ENCODE results near the gene IL1RAPL1.

IL1RAPL1 gene

DNA sequence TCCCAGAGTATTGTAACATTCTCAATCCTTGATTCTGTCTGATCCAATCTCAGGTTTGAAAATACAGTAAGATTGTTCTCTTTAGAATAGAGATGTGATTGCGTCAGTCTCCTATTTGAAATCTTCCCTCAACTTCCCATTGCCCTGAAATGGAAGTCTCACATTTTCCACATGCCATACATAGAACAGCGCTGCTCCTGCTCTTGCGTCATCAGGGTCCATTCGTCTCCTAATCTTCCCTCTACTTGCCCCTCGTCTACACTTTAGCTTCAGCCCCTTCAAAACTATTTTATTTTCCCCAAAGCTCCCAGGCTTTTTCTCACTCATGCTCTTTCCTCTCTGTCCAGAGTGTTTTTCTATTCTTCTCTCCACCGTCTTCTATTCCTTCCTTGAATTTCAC, 1326.4 kb downstream of the IL1RAPL1 start:
- TF ChIP-seq, protein P1, sequence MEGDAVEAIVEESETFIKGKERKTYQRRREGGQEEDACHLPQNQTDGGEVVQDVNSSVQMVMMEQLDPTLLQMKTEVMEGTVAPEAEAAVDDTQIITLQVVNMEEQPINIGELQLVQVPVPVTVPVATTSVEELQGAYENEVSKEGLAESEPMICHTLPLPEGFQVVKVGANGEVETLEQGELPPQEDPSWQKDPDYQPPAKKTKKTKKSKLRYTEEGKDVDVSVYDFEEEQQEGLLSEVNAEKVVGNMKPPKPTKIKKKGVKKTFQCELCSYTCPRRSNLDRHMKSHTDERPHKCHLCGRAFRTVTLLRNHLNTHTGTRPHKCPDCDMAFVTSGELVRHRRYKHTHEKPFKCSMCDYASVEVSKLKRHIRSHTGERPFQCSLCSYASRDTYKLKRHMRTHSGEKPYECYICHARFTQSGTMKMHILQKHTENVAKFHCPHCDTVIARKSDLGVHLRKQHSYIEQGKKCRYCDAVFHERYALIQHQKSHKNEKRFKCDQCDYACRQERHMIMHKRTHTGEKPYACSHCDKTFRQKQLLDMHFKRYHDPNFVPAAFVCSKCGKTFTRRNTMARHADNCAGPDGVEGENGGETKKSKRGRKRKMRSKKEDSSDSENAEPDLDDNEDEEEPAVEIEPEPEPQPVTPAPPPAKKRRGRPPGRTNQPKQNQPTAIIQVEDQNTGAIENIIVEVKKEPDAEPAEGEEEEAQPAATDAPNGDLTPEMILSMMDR (IDR thresholded peaks at IDR 0.05; ENCODE audit: low read depth, low read length) = no peak
- TF ChIP-seq, protein P2, sequence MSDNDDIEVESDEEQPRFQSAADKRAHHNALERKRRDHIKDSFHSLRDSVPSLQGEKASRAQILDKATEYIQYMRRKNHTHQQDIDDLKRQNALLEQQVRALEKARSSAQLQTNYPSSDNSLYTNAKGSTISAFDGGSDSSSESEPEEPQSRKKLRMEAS (IDR thresholded peaks at IDR 0.05; ENCODE audit: low read depth, low read length) = no peak
- TF ChIP-seq MYC (IDR thresholded peaks at IDR 0.05; ENCODE audit: low read depth, low read length) (no peak), POLR2A (IDR thresholded peaks at IDR 0.05; ENCODE audit: extremely low read depth, insufficient read length) (no peak)
- no peak for DNase-seq (ENCODE audit: low read depth)
- no peak overlapping the region for H3K4me3 ChIP-seq (ENCODE audit: low read depth, low read length)

DNA sequence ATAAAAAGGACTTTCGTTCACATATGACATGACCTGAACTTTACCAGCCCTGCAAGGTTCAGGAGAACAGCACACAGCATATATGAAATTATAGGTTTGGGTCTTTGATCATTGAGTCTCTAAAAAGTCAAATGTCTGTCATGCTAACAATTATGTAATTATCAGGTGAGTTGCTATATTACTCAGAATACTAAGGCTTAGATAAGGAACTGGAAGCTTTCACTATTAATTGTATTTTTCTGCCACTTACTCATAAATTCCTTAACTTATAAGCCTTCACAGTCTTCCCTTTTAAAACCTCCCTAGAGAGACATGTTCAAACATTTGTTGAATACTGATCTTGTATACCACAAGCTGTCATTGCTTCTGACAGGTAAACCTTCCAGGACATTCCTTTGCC, 1335.4 kb downstream of the IL1RAPL1 start:
- H3K4me3 ChIP-seq (ENCODE audit: low read depth, low read length) = no peak overlapping the region
- no peak for TF ChIP-seq MYC (IDR thresholded peaks at IDR 0.05; ENCODE audit: low read depth, low read length)
- TF ChIP-seq POLR2A (IDR thresholded peaks at IDR 0.05; ENCODE audit: extremely low read depth, insufficient read length) = no peak
- TF ChIP-seq, protein P1 (IDR thresholded peaks at IDR 0.05; ENCODE audit: low read depth, low read length) = no peak
- TF ChIP-seq, protein P2 (IDR thresholded peaks at IDR 0.05; ENCODE audit: low read depth, low read length) = no peak
- DNase-seq (ENCODE audit: low read depth) = no peak

DNA sequence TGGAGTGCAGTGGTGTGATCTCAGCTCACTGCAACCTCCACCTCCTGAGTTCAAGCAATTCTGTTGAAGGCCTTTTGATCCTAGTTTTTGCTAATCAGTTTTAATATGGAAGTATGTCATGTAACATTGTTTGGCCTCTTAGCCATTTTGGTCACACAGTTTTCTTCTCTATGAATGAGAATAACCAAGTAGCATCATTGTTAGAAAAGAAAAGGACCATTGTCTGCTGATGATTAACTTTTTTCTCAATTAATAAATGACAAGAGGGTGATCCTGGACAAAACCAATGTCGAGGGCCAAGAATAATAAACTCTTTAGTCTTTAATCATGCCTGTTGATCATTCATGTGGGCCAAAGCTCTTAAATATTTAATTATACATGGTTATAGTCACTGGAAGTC, 1338.8 kb downstream of the IL1RAPL1 start:
- H3K4me3 ChIP-seq (ENCODE audit: low read depth, low read length) = no peak overlapping the region
- DNase-seq (ENCODE audit: low read depth) = no peak
- TF ChIP-seq, protein P1 (IDR thresholded peaks at IDR 0.05; ENCODE audit: low read depth, low read length) = no peak
- no peak for TF ChIP-seq MYC (IDR thresholded peaks at IDR 0.05; ENCODE audit: low read depth, low read length)
- TF ChIP-seq, protein P2 (IDR thresholded peaks at IDR 0.05; ENCODE audit: low read depth, low read length) = no peak
- TF ChIP-seq POLR2A (IDR thresholded peaks at IDR 0.05; ENCODE audit: extremely low read depth, insufficient read length) = no peak

DNA sequence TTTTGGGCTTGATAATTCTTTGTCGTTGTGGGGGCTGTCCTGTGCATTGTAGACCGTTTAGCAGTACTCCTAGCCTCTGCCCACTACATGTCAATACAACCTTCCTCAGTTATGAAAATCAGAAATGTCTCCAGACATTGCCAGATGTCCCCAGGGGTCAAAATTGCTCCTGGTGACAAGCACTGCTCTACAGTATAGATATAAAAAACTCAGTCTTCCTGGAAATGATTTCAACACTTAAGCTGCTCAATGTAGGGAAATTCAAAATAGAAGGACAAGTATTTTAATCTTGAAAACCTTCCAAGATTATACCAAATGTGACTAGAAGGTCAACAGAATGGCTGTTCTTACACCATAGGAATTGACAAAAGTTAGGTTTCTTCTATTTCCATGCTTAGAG, 1339.4 kb downstream of the IL1RAPL1 start:
- TF ChIP-seq POLR2A (IDR thresholded peaks at IDR 0.05; ENCODE audit: extremely low read depth, insufficient read length) (no peak), MYC (IDR thresholded peaks at IDR 0.05; ENCODE audit: low read depth, low read length) (no peak)
- TF ChIP-seq, protein P1 (IDR thresholded peaks at IDR 0.05; ENCODE audit: low read depth, low read length) = no peak
- TF ChIP-seq, protein P2 (IDR thresholded peaks at IDR 0.05; ENCODE audit: low read depth, low read length) = no peak
- no peak overlapping the region for H3K4me3 ChIP-seq (ENCODE audit: low read depth, low read length)
- no peak for DNase-seq (ENCODE audit: low read depth)

DNA sequence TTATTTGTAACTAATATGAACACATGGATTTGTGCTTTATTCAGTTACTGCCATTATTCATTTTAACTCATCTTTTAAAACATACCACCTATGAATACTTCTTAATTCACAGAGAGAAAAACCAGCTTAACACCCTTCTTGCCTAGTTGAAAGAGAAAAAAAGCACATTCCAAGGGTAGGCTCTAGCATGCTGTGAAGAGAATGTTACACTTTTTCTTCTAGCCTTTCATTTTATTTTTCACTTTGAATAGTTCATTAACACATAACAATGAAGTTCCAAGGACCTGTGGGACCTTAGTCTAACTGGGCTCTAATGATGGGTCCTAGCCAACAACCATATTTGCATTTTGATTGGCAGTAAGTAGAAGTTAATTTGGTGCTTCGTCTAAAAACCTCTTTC, 1348.2 kb downstream of the IL1RAPL1 start:
- TF ChIP-seq POLR2A (IDR thresholded peaks at IDR 0.05; ENCODE audit: extremely low read depth, insufficient read length) (no peak), MYC (IDR thresholded peaks at IDR 0.05; ENCODE audit: low read depth, low read length) (no peak)
- TF ChIP-seq, protein P1 (IDR thresholded peaks at IDR 0.05; ENCODE audit: low read depth, low read length) = no peak
- TF ChIP-seq, protein P2 (IDR thresholded peaks at IDR 0.05; ENCODE audit: low read depth, low read length) = no peak
- no peak for DNase-seq (ENCODE audit: low read depth)
- no peak overlapping the region for H3K4me3 ChIP-seq (ENCODE audit: low read depth, low read length)

DNA sequence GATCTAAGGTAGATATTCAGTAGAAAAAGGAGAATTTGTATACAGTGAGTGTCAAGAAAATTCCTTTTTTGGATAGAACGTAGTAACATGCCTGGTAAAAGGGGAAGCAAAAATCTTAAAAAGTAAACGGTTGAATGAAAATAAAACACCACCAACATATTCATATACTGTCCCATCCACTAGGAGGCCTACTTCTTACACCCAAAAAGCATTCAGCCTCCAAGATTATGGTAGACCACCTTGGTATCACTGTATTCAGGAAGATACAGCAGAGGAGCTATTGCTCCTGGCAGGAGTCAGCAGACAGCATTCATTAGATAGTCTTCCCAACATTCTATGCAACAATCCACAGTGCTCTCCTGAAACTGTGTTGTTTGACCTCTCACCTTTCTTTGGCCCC, 1353.5 kb downstream of the IL1RAPL1 start:
- DNase-seq (ENCODE audit: low read depth) = no peak
- TF ChIP-seq, protein P1 (IDR thresholded peaks at IDR 0.05; ENCODE audit: low read depth, low read length) = no peak
- TF ChIP-seq, protein P2 (IDR thresholded peaks at IDR 0.05; ENCODE audit: low read depth, low read length) = no peak
- TF ChIP-seq MYC (IDR thresholded peaks at IDR 0.05; ENCODE audit: low read depth, low read length) = no peak
- TF ChIP-seq POLR2A (IDR thresholded peaks at IDR 0.05; ENCODE audit: extremely low read depth, insufficient read length) = no peak
- no peak overlapping the region for H3K4me3 ChIP-seq (ENCODE audit: low read depth, low read length)

All from NB4 (cell line).